ENCODE data around the gene ARHGAP22.

ARHGAP22 gene

DNA sequence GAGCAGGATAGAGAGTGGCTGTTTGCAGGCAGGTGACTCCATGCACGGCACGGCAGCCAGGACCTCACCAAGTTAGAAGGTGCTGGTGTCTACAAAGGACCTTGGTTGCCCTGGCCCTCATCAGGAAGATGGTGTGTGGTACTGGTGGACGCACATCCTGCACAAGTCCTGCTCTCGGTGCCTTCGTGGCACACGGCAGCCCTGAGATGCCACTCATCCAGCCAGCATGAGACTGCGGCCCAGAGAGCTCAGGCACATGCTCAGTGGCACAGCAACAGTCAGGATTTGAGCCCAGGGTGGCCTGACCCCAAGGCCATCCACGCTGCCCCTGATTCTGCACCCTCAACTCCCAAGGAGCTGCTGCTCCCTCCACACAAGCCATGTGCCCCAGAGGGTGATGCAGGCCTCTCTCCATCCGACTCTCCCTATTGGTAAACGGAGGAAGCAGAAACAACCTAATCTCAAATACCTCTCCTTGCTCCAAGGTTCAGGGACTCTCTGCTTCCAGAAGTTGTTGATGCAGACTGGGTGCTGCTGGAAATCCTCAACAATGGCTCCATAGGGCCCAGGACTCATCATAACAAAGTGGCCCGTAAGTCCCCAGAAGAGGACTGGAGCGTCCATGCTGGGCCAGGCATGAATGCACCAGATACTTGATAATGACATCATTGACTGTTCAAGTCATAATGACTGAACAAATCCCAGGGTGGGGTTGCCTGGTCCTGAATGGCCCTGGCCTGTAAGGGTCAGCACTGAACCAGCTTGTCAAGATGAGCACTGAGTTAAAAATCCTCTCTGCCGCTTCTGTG lies 93.6 kb downstream of the ARHGAP22 start:
- no peak for FAIRE-seq
- no peak for DNase-seq (ENCODE audit: insufficient read length, low spot score)
- TF ChIP-seq, protein P1, sequence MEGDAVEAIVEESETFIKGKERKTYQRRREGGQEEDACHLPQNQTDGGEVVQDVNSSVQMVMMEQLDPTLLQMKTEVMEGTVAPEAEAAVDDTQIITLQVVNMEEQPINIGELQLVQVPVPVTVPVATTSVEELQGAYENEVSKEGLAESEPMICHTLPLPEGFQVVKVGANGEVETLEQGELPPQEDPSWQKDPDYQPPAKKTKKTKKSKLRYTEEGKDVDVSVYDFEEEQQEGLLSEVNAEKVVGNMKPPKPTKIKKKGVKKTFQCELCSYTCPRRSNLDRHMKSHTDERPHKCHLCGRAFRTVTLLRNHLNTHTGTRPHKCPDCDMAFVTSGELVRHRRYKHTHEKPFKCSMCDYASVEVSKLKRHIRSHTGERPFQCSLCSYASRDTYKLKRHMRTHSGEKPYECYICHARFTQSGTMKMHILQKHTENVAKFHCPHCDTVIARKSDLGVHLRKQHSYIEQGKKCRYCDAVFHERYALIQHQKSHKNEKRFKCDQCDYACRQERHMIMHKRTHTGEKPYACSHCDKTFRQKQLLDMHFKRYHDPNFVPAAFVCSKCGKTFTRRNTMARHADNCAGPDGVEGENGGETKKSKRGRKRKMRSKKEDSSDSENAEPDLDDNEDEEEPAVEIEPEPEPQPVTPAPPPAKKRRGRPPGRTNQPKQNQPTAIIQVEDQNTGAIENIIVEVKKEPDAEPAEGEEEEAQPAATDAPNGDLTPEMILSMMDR (IDR thresholded peaks at IDR 0.05; ENCODE audit: insufficient read depth, missing control alignments): no peak

DNA sequence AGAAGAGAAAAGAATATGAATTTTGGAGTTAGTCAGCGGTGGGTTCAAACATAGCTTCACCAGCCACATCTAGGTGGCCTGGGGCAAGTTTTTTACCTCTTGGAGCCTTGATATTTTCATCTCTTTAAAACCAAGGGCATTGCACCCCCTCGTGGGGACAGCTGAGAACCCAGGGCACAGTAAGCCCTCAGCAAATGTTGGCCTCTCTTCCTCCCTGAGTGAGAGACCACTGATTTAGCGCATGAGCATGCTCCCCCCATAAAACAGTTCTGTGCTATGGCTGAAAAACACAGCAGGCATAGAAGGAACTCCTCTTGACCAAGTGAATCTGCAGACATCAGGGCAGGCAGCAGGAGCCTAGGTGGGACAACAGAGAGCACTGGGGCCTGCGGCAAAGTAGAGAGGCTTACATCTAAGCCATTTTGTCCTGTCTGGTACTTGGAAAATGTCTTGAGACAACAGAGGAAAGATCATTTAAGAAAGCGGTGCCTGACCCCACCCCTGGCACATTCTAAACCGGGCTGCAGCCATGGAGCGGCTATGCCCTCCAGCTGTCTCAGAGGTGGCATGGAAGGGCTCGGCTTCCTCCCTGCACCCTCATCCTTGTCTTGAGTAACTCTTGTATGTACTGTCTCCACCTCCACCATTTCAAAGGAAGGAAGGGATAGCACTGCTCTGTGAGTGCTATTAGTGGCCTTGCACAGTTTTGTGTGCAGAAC lies 94.7 kb downstream of the ARHGAP22 start:
- no peak for FAIRE-seq
- TF ChIP-seq, protein P1 (IDR thresholded peaks at IDR 0.05; ENCODE audit: insufficient read depth, missing control alignments): peak; percentile 35
- no peak for DNase-seq (ENCODE audit: insufficient read length, low spot score)

DNA sequence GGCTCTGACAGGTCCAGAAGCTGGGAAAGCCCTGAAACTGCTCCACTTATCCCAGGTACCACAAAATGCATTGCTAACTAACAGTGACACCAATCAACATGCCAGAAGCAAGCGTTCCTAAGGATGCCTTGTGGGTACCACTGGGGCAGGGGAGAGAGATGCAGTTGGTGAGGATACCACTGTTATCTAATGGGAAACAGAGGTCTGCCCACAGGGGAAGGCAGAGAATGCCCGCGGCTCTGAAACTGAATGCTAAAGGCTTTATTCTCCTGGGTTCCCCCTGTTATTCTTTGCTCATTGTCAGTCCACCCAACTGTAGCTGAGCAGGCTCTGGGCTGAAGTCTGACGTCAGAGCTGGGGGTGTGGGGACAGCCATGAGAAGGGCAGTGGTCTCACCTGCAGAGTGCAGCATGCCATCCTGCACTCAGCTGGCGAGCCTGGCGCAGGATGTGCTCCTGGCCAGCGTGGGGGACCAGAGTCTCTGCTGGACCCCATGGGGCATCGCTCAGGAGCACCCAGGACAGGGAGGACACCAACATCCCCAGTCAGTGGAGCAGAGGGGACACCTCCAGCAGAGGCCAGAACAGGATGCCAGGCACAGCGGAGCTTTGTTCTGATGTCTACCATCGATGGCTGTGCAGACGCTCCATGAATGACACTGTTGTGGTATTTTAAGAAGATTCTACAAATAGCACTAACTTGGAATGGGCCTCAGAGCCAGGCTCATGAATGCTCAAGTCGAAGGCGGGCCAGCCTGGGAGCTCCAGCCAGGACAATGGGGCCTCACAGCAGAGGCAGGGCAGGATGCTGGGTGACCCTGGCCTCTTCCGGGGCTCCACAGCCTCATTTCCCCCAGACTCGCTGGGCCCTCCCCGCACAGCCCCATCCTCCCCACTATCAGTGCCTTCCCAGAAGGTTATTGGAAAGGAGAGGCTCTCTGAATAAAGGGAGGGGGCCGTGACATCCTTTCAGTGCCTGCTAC lies 95.8 kb downstream of the ARHGAP22 start:
- DNase-seq (ENCODE audit: insufficient read length, low spot score) (no peak), FAIRE-seq (no peak)
- TF ChIP-seq, protein P1 (IDR thresholded peaks at IDR 0.05; ENCODE audit: insufficient read depth, missing control alignments): no peak

DNA sequence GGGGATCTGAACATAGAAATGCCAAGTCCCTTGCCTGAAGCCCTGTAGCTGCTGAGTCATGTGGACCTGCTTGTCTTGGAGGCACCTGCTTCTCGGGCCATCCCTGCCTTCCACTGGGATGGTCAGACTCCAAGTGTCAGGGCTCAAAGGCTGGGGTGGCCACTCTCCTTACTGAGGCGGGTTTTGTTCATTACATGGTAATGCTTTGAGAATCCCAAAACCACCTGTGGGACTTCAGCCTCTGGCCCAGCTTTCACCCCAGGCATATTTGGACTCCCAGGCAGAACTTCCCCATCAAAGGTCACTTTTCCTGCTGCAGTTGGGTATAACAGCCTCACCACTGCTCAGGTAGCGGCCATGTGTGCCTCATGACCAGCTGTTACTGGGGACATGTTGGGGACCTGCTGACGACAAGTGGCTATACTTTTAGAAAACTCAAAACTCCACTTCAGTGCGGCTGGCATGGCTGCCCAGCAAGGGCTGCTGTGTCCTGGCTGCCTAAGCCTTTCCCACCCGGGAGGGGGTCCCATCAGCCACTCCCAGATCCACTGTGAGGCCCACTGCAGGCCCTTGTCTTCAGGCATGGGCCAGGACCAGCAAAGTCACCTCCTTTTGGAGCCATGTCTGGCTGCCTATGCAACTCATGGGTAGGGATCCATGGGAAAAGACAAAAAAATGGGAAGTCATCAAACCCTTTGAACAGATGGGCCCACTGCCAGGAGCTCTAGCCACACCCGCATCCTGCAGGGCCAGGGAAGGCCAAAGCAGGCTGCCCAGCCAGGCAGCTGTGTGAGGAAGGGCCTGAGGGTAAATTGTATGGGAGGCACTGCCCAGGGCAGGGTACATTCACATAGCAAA lies 96.7 kb downstream of the ARHGAP22 start:
- TF ChIP-seq, protein P1 (IDR thresholded peaks at IDR 0.05; ENCODE audit: insufficient read depth, missing control alignments): no peak
- DNase-seq (ENCODE audit: insufficient read length, low spot score): no peak
- no peak for FAIRE-seq

DNA sequence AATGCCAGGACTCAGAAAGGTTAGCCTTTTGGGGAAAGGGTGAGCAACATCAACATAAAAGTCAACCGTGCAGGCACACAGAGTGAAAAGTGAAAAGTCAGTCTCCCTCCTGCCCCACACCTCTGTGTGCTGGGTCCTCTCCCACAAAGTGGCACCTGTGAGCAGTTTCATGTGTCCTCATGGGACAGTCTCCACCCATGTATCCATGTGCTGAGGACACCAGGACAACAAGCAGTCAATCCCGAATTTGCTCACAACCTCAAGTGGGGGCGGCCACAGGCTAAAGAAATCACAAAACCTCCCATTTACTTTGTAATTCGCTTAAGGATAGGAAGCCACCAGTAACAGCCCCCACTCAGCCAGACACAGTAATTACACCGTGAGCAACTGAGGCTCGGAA lies 97.4 kb downstream of the ARHGAP22 start:
- FAIRE-seq: no peak
- TF ChIP-seq, protein P1 (IDR thresholded peaks at IDR 0.05; ENCODE audit: insufficient read depth, missing control alignments): no peak

More for the DNA sequence above, 97.4 kb downstream of the ARHGAP22 start:
- DNase-seq (ENCODE audit: insufficient read length, low spot score): no peak

All from D721Med (cell line).